H9 (cell line): ENCODE measurements around the gene ULK3. TPM values are rescaled to one million over a fixed set of nuclear protein-coding genes. Genes with fewer than 3 reads are reported as not detected.

Source experiments
- DNase-seq: peaks from one replicate; pipeline ENCODE4 v3.0.0-alpha.2; 2017
- H2AFZ ChIP-seq: one replicate; pipeline ENCODE4 v1.6.1; 2013; ENCODE audit warnings: mild to moderate bottlenecking, low read length, control low read depth, moderate library complexity
- H2AK5ac ChIP-seq: 2 replicates; pipeline ENCODE4 v1.6.1; 2013; ENCODE audit warnings: low read length, control low read depth, mixed read lengths; ENCODE audit not compliant: insufficient read length
- H2BK120ac ChIP-seq: one replicate; pipeline ENCODE4 v1.6.1; 2013; ENCODE audit warnings: low read depth, mild to moderate bottlenecking, low read length, control low read depth, inconsistent platforms; ENCODE audit not compliant: poor library complexity, severe bottlenecking
- H2BK12ac ChIP-seq: 2 replicates; pipeline ENCODE4 v1.6.1; 2013; ENCODE audit warnings: low read length, control low read depth, mixed read lengths, low read depth; ENCODE audit not compliant: insufficient read length
- H2BK15ac ChIP-seq: 2 replicates; pipeline ENCODE4 v1.6.1; 2013; ENCODE audit warnings: low read depth, low read length, control low read depth
- H2BK20ac ChIP-seq: one replicate; pipeline ENCODE4 v1.6.1; 2013; ENCODE audit warnings: low read depth, mild to moderate bottlenecking, low read length, control low read depth, inconsistent platforms; ENCODE audit not compliant: poor library complexity, severe bottlenecking
- H2BK5ac ChIP-seq: 2 replicates; pipeline ENCODE4 v1.6.1; 2013; ENCODE audit warnings: low read length, control low read depth, mixed read lengths; ENCODE audit not compliant: insufficient read length
- H3K14ac ChIP-seq: 2 replicates; pipeline ENCODE4 v1.6.1; 2013; ENCODE audit warnings: low read length, control low read depth; ENCODE audit not compliant: insufficient read depth
- H3K18ac ChIP-seq: 2 replicates; pipeline ENCODE4 v1.6.1; 2013; ENCODE audit warnings: low read depth, mild to moderate bottlenecking, mixed read lengths, low read length, control low read depth; ENCODE audit not compliant: insufficient read length
- H3K23ac ChIP-seq: 2 replicates; pipeline ENCODE4 v1.6.1; 2013; ENCODE audit warnings: low read length, control low read depth, mixed read lengths, low read depth; ENCODE audit not compliant: insufficient read length
- H3K23me2 ChIP-seq: 2 replicates; pipeline ENCODE4 v1.6.1; 2013; ENCODE audit warnings: low read depth, mild to moderate bottlenecking, mixed read lengths, low read length, control low read depth; ENCODE audit not compliant: insufficient read length, poor library complexity, severe bottlenecking
- H3K27ac ChIP-seq: 2 replicates; pipeline ENCODE4 v1.5.1; 2013; ENCODE audit warnings: low read length, control low read depth, mixed read lengths, low read depth; ENCODE audit not compliant: insufficient read length
- H3K27me3 ChIP-seq: 2 replicates; pipeline ENCODE4 v1.6.1; 2013; ENCODE audit warnings: low read length, control low read depth, inconsistent platforms; ENCODE audit not compliant: insufficient read depth
- H3K4ac ChIP-seq: 2 replicates; pipeline ENCODE4 v1.6.1; 2013; ENCODE audit warnings: low read depth, mild to moderate bottlenecking, control low read depth, inconsistent platforms, low read length, moderate library complexity
- H3K4me1 ChIP-seq: 2 replicates; pipeline ENCODE4 v1.6.1; 2013; ENCODE audit warnings: low read length, control low read depth, inconsistent platforms; ENCODE audit not compliant: insufficient read depth
- H3K4me2 ChIP-seq: 2 replicates; pipeline ENCODE4 v1.6.1; 2013; ENCODE audit warnings: low read length, control low read depth, mixed read lengths; ENCODE audit not compliant: insufficient read length, insufficient read depth
- H3K56ac ChIP-seq: 2 replicates; pipeline ENCODE4 v1.6.1; 2013; ENCODE audit warnings: low read depth, mild to moderate bottlenecking, mixed read lengths, low read length, control low read depth; ENCODE audit not compliant: insufficient read length
- H3K79me1 ChIP-seq: 2 replicates; pipeline ENCODE4 v1.6.1; 2013; ENCODE audit warnings: low read depth, mild to moderate bottlenecking, moderate library complexity, low read length, control low read depth, inconsistent platforms; ENCODE audit not compliant: insufficient read depth, poor library complexity, severe bottlenecking
- H3K79me2 ChIP-seq: 2 replicates; pipeline ENCODE4 v1.6.1; 2013; ENCODE audit warnings: low read length, control low read depth, inconsistent platforms; ENCODE audit not compliant: insufficient read depth
- H3K9ac ChIP-seq: 2 replicates; pipeline ENCODE4 v1.6.1; 2013; ENCODE audit warnings: low read length, control low read depth, mixed read lengths; ENCODE audit not compliant: insufficient read length; ENCODE audit errors: extremely low read depth
- H3K9me3 ChIP-seq: one replicate; pipeline ENCODE4 v1.6.1; 2013; ENCODE audit warnings: low read depth, low read length, inconsistent platforms; ENCODE audit not compliant: control insufficient read depth
- H3T11ph ChIP-seq: one replicate; pipeline ENCODE4 v1.6.1; 2013; ENCODE audit warnings: mild to moderate bottlenecking, low read length, control low read depth, inconsistent platforms
- H4K20me1 ChIP-seq: one replicate; pipeline ENCODE4 v1.6.1; 2013; ENCODE audit not compliant: control insufficient read depth, insufficient read length, insufficient read depth
- H4K5ac ChIP-seq: 2 replicates; pipeline ENCODE4 v1.6.1; 2013; ENCODE audit warnings: low read depth, mild to moderate bottlenecking, mixed read lengths, low read length, control low read depth; ENCODE audit not compliant: insufficient read length
- H4K8ac ChIP-seq: replicated peaks from 2 replicates; pipeline ENCODE4 v1.6.1; 2013; ENCODE audit warnings: low read length, control low read depth, mixed read lengths, low read depth; ENCODE audit not compliant: insufficient read length
- H4K91ac ChIP-seq: 2 replicates; pipeline ENCODE4 v1.6.1; 2013; ENCODE audit warnings: low read depth, mild to moderate bottlenecking, moderate library complexity, mixed read lengths, low read length, control low read depth; ENCODE audit not compliant: insufficient read length
- H3K27ac Mint-ChIP-seq, 3 experiments: 2 replicates in 2 of 3; 3 replicates in 1 of 3; pipeline ENCODE4 v1.8.0; 2020 to 2021; ENCODE audit warnings: mixed read lengths in 3 of 3, mild to moderate bottlenecking in 1 of 3, moderate library complexity in 1 of 3
- H3K27me3 Mint-ChIP-seq: 2 replicates; pipeline ENCODE4 v1.8.0; 2021; ENCODE audit warnings: low read depth, mild to moderate bottlenecking, moderate library complexity, mixed read lengths
- H3K36me3 Mint-ChIP-seq, 3 experiments: 2 replicates in 2 of 3; 3 replicates in 1 of 3; pipeline ENCODE4 v1.8.0; 2020 to 2021; ENCODE audit warnings: low read depth in 3 of 3, mixed read lengths in 3 of 3; ENCODE audit not compliant: insufficient read depth in 1 of 3
- H3K4me1 Mint-ChIP-seq, 2 experiments: 2 replicates each; pipeline ENCODE4 v1.8.0; 2020; ENCODE audit warnings: mixed read lengths in 2 of 2
- H3K4me3 Mint-ChIP-seq, 2 experiments: 2 replicates in 1 of 2; 3 replicates in 1 of 2; pipeline ENCODE4 v1.8.0; 2020 to 2021; ENCODE audit warnings: mild to moderate bottlenecking in 2 of 2, mixed read lengths in 2 of 2, moderate library complexity in 1 of 2
- H3K9me3 Mint-ChIP-seq, 2 experiments: 2 replicates in 1 of 2; 3 replicates in 1 of 2; pipeline ENCODE4 v1.8.0; 2020; ENCODE audit warnings: mild to moderate bottlenecking in 2 of 2, mixed read lengths in 2 of 2, moderate library complexity in 1 of 2
- WGBS: extraction: QIAGEN DNeasy Blood & Tissue Kit; methylation state at CpG from one replicate; pipeline ENCODE4 v1.1.7; 2013; ENCODE audit warnings: missing lambda C conversion rate, low lambda C conversion rate, mixed read lengths; ENCODE audit not compliant: insufficient read length; ENCODE audit errors: extremely low coverage; 5-methylcytosine and 5-hydroxymethylcytosine counted together
- total RNA-seq: library from RNA; stranded (reverse); gene quantifications from 2 replicates; pipeline ENCODE4 v1.2.1, GENCODE V29; 2021
- TF ChIP-seq, protein P1 (sequence below): fragments of 200-600 bp; sonication (generic); conservative IDR thresholded peaks from 3 replicates; pipeline ENCODE4 v1.8.0; 2021; ENCODE audit warnings: antibody characterized with exemption, mild to moderate bottlenecking

ULK3 gene
- total RNA-seq, 1 experiment from 2014 or later: 34.0 TPM

DNA sequence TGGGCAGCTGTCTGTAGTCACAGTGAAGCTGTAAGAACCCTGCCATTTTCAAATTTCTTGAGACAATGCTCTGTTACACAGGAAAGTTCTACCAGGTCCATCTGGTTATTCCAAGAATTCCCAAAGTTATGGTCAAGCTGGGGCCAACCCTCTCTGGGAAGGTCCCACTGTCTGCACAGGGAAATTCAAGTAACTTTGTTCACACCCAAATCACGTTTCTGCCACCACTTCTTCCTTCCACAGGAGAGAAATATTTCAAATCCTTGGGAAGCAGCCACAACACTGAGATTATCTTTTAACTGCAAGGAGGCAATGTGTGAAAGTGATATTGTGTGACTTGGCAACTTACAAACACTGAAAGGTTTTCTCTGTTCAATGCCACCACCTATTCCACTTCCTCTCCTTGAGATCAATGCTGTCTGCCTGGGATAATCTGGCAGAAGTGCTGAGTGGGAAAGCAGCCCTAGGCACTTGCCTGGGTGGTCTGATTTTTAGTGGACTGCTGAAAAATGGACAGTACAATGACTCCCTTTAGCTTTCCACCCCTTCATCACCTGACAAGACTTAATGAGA is 24.6 kb upstream of the ULK3 start:
- Mint-ChIP-seq H3K27ac (peak overlapping the region in 1 of 3 experiments; percentile 20; a peak in 3 of 7 replicates), H3K4me3 (no peak overlapping the region), H3K27me3 (no peaks in the 10 kb centered on the region), H3K36me3 (peaks cover 8 to 28% (median 17%) of the 10 kb centered on the region in 3 experiments), H3K9me3 (peaks cover 4% of the 10 kb centered on the region in 2 experiments; a peak in 3 of 5 replicates), H3K4me1 (peaks cover 10 to 15% of the 10 kb centered on the region in 2 experiments)
- no peak overlapping the region for H3K23ac ChIP-seq
- no peak overlapping the region for H3K4ac ChIP-seq
- DNase-seq: no peak
- H3K9me3 ChIP-seq: no peaks in the 10 kb centered on the region
- no peak overlapping the region for H2BK15ac ChIP-seq
- no peak overlapping the region for H3T11ph ChIP-seq
- H3K79me2 ChIP-seq: peaks cover 16% of the 10 kb centered on the region; the same call in 1 of the 2 replicates
- H2AK5ac ChIP-seq: no peak overlapping the region
- H3K27ac ChIP-seq: no peak overlapping the region
- no peak overlapping the region for H3K14ac ChIP-seq
- H3K9ac ChIP-seq: no peak overlapping the region
- no peak overlapping the region for H2BK120ac ChIP-seq
- H2BK5ac ChIP-seq: no peak overlapping the region
- H3K27me3 ChIP-seq: no peaks in the 10 kb centered on the region
- no peak overlapping the region for H3K56ac ChIP-seq
- H3K4me2 ChIP-seq: no peak overlapping the region
- H3K79me1 ChIP-seq: peaks cover 2% of the 10 kb centered on the region
- H4K20me1 ChIP-seq: peaks cover 3% of the 10 kb centered on the region
- H3K4me1 ChIP-seq: no peaks in the 10 kb centered on the region
- no peak overlapping the region for H4K5ac ChIP-seq
- no peak overlapping the region for H4K91ac ChIP-seq
- H3K18ac ChIP-seq: no peak overlapping the region
- peaks cover 4% of the 10 kb centered on the region for H3K23me2 ChIP-seq
- H2AFZ ChIP-seq: no peak overlapping the region
- H2BK12ac ChIP-seq: no peak overlapping the region
- H2BK20ac ChIP-seq: no peak overlapping the region
- TF ChIP-seq, protein P1, sequence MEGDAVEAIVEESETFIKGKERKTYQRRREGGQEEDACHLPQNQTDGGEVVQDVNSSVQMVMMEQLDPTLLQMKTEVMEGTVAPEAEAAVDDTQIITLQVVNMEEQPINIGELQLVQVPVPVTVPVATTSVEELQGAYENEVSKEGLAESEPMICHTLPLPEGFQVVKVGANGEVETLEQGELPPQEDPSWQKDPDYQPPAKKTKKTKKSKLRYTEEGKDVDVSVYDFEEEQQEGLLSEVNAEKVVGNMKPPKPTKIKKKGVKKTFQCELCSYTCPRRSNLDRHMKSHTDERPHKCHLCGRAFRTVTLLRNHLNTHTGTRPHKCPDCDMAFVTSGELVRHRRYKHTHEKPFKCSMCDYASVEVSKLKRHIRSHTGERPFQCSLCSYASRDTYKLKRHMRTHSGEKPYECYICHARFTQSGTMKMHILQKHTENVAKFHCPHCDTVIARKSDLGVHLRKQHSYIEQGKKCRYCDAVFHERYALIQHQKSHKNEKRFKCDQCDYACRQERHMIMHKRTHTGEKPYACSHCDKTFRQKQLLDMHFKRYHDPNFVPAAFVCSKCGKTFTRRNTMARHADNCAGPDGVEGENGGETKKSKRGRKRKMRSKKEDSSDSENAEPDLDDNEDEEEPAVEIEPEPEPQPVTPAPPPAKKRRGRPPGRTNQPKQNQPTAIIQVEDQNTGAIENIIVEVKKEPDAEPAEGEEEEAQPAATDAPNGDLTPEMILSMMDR: no peak
- WGBS: no CpG with 5 or more reads among the region's 1 CpG
- H4K8ac ChIP-seq: no peak overlapping the region
